ENCODE results near the gene ZNF83.

DNA sequence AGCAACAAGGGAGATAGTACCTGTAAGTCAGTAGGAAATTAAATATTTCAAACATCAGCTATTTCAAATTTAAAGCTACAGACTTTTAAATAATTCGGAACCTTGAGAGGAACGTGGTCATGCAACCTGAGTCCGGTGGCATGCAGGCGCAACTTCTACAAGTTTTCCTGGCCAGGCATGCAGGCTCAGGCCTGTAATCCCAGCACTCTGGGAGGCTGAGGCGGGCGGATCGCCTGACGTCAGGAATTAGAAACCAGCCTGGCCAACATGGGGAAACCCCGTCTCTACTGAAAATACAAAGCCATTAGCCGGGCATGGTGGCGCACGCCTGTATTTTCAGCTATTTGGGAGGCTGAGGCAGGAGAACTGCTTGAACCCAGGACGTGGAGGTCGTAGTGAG, 70.2 kb downstream of the ZNF83 start:
- TF ChIP-seq POLR2A (IDR thresholded peaks at IDR 0.05): no peak
- TF ChIP-seq CTCF (IDR thresholded peaks at IDR 0.05): no peak
- TF ChIP-seq EP300 (IDR thresholded peaks at IDR 0.05): no peak
- no peak for TF ChIP-seq POLR2AphosphoS5 (IDR thresholded peaks at IDR 0.05)
